Measurements from ENCODE around the gene MGAT5.

MGAT5 gene

GRCh38 chr2:134307334-134307733 lies 53.5 kb downstream of the MGAT5 start:
- no peak for TF ChIP-seq CTCF (IDR thresholded peaks at IDR 0.05)

GRCh38 chr2:134308474-134309385 lies 54.9 kb downstream of the MGAT5 start:
- TF ChIP-seq CTCF (IDR thresholded peaks at IDR 0.05): no peak

DNA sequence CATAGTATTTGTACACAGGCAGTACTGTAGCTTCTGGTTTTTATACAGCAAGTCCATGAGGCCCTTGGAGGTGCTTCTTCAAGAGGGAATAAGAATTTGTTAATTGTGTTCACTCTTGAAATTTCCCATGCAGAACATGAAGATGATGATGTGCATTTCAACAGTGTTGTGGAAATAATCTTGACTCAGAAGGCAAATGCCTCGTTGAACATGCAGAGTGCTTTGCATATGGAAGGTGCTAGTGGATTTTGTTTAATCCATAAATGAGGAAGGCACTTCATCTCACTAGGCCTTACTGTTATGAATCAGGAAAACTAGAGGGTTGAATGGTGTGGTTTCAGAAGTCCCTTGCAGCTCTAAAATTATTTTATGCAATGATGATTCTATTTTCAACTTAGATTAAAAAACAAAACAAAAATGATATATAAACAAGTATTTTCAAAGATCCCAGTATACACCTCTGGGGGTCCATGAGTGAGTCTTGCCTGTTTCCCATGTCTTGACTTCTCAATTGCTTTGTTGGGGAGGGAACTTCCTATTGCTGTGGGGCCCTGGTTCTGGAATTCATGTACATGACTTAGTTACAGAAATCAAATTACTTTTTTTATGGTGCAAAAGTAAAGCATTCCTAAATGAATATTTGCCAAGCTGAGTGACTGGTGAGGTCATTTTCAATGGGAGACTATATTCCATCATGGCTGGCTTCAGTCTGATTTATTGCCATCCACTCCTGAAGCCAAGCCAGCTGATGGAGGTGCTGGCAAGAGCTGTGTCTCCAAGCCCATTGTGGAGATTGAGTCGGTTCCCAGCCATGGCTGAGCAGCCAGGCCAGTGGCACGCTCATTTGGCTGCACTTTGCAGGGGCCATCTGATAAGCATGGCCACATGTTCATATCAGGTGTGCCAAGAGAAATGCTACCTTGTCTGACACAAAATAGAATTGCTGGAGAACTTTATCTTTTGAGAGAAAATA lies 56.5 kb downstream of the MGAT5 start:
- no peak for TF ChIP-seq CTCF (IDR thresholded peaks at IDR 0.05)

DNA sequence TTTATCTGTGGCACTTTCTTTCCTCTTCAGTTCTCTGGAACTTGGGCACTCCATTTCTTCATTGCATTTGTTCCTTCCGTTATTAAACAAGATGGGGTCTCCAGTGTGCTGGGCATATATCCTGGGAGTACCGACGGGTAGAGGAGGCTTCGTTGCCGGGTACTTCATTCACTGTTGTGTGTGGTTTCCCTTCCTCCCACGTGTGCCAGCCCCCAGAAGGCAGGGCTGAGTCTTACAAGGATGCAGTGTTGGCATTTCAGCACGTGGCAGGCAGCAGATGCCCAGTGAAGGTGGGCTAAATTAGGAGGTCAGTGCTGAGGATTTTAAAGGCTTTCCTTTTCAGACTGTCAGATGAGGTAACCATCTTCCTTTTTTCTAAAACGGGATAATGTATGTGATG lies 58.6 kb downstream of the MGAT5 start:
- no peak for TF ChIP-seq CTCF (IDR thresholded peaks at IDR 0.05)

- no peak for TF ChIP-seq CTCF (IDR thresholded peaks at IDR 0.05)
Measured at GRCh38 chr2:134314202-134314601, 60.3 kb downstream of the MGAT5 start.

DNA sequence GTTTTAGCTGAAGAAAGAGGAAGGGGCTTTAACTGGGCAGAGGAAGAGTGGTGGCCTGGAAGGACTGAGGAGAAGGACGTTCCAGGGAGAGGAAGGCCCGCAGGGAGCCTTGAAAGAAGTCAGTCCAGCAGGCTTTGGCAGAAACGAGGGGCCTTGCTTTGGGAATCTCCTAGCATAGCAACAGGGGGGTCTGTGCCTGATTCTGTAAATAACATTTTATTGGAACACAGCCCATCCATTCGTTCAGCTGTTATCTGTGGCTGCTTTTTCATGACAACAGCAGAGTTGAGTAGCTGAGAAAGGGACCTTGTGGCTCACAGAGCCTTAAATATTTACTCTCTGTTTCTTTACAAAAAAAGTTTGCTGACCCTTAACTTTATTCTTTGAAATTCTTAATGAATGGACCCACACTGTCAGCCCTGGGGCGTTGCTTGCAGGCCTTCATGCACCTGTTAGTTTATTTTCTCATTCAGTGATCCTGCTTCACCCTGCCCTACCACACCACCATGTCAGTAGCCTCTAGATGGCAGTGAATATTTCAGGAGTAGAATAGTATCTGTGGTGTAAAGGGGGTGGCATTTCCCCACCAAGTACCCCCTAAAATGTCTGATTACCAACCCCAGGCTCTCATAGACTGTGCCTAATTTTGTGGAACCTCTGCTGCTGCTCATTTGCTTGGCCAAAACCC lies 61.0 kb downstream of the MGAT5 start:
- no peak for TF ChIP-seq CTCF (IDR thresholded peaks at IDR 0.05)

DNA sequence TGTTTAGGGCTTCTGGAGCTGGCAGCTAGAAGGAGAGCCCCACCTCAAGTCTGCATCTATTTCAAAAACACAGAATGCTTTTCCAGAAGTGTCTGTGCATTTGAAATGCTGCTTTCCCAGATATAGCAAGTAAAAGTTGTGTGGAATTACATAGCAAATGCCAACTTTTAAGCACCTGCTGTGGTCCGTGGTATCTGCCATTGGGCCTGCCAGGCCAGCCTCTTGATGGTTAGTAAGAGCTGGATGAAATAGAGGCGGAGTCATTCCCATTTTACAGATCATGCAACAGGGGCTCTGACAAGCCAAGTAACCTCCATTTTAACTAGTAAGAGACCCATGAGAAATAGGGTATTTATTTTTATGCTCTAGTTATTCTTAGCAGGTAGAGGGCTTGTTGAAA lies 61.6 kb downstream of the MGAT5 start:
- no peak for TF ChIP-seq CTCF (IDR thresholded peaks at IDR 0.05)
